Heart right ventricle (tissue), 16 donors: ENCODE results near the gene SESN2. TPM values are rescaled to one million over a fixed set of nuclear protein-coding genes. Genes with fewer than 3 reads are reported as not detected.

Experiments
- ATAC-seq, 8 donors: fragments of 200-7000 bp; cut with Tn5 transposase; one replicate each; pipeline ENCODE4 v1.9.1; 2020; ENCODE audit warnings: mild to moderate bottlenecking in 8 of 8, moderate library complexity in 8 of 8, moderate number of reproducible peaks in 1 of 8
- DNase-seq, 2 donors: peaks; one replicate each; pipeline ENCODE4 v3.0.0-alpha.2; 2020
- H3K27ac ChIP-seq, 10 donors: fragments of 200-600 bp; sonication (generic) in 2 of 10; one replicate each; pipeline versions ENCODE4 v1.5.0 to v1.8.0; 2020 to 2022; ENCODE audit warnings: mild to moderate bottlenecking in 3 of 10
- H3K27me3 ChIP-seq, 7 donors: fragments of 200-600 bp; one replicate each; pipeline ENCODE4 v1.8.0; 2021 to 2022; ENCODE audit warnings: mild to moderate bottlenecking in 2 of 7
- H3K36me3 ChIP-seq, 9 donors: fragments of 200-600 bp; sonication (generic) in 1 of 9; one replicate each; pipeline versions ENCODE4 v1.5.0 to v1.8.0; 2020 to 2022; ENCODE audit warnings: mild to moderate bottlenecking in 2 of 9
- H3K4me1 ChIP-seq, 9 donors: fragments of 200-600 bp; sonication (generic) in 1 of 9; one replicate each; pipeline versions ENCODE4 v1.5.0 to v1.8.0; 2020 to 2022; ENCODE audit warnings: mild to moderate bottlenecking in 4 of 9
- H3K4me3 ChIP-seq, 10 donors: fragments of 200-600 bp; sonication (generic) in 2 of 10; one replicate each; pipeline versions ENCODE4 v1.5.0 to v1.8.0; 2020 to 2022; ENCODE audit warnings: mild to moderate bottlenecking in 7 of 10, moderate library complexity in 2 of 10
- H3K9me3 ChIP-seq, 11 donors: fragments of 200-600 bp in 10 of 11; sonication (generic) in 2 of 11; one replicate each; pipeline versions ENCODE4 v1.5.0 to v1.8.0; 2013 to 2022; ENCODE audit warnings: mild to moderate bottlenecking in 2 of 11, control low read depth in 1 of 11, moderate library complexity in 1 of 11
- WGBS, 2 donors: extraction: QIAGEN DNeasy Blood & Tissue Kit; methylation state at CpG; one replicate each; pipeline ENCODE4 v1.1.7; 2013; ENCODE audit warnings: inconsistent platforms in 1 of 2; 5-methylcytosine and 5-hydroxymethylcytosine counted together
- intact Hi-C, 10 donors: fragments of 100-400 bp; cut with DNase I; formaldehyde crosslinking; loops; one replicate each; pipeline versions ENCODE4 v1.11.1 to v1.14.2; 2022
- polyA plus RNA-seq, 2 donors: library from polyadenylated mRNA; stranded (reverse); fragments of 200-250 nt; gene quantifications; one replicate each; pipeline ENCODE4 v1.2.3, GENCODE V29; 2013
- total RNA-seq, 10 donors: library from RNA; stranded (reverse); fragmentation: NEBNext Ultra II Directional in 3 of 10; extraction: Animal tissue kit (Norgen Biotek cat#: 25700) in 3 of 10; gene quantifications; one replicate each; pipeline versions ENCODE4 v1.2.1 to v1.2.4, GENCODE V29; 2021 to 2023
- TF ChIP-seq, protein P1 (sequence below), 9 donors: fragments of 200-600 bp; sonication (generic) in 2 of 9; IDR thresholded peaks; one replicate each; pipeline versions ENCODE4 v1.5.0 to v1.8.0; 2021 to 2022; ENCODE audit warnings: antibody characterized with exemption in 9 of 9, mild to moderate bottlenecking in 5 of 9, moderate library complexity in 1 of 9
- donor health status: Arrhythmogenic right ventricular cardiomyopathy.
- donor health status: ischemic (EF 13 %, LVEDD 7.1; RV severe dilation, severe dysfunction).
- donor health status: healthy with polysubstance abuse.
- donor health status: DM: no; HTN: yes; CAD: no.
- donor health status: DM: no; HTN: no; CAD: no.
- donor health status: ischemic (EF 25% LVEDD 6.9; RV normal size, moderate dysfunction).
- donor health status: ischemic (EF 25% LVEDD 5.7; RV mildly dilated, moderate dysfunction).
- donor health status: healthy.
- donor health status: DM: yes; HTN: yes; CAD: no.
- donor health status: Ischemic cardiomyopathy.
- donor health status: ischemic (EF 35%, LVEDD 5.7; RV mildly dilated, moderate dysfunction).
- donor health status: nonischemic (EF 11% LVEDD 7.7; RV severe dilation, severe dysfunction).
- donor health status: DM: yes; HTN: yes; CAD: no.
- donor health status: PGD.
- donor health status: ischemic (EF 29% LVEDD 5.4; RV normal size, mild dysfunction).
- donor health status: nonischemic (EF 23%, LVEDD 6.1; RV moderate dilation, normal function).

The SESN2 gene
- total and polyA plus RNA-seq, 12 donors = 1.9 to 7.9 (median 3.6) TPM

DNA sequence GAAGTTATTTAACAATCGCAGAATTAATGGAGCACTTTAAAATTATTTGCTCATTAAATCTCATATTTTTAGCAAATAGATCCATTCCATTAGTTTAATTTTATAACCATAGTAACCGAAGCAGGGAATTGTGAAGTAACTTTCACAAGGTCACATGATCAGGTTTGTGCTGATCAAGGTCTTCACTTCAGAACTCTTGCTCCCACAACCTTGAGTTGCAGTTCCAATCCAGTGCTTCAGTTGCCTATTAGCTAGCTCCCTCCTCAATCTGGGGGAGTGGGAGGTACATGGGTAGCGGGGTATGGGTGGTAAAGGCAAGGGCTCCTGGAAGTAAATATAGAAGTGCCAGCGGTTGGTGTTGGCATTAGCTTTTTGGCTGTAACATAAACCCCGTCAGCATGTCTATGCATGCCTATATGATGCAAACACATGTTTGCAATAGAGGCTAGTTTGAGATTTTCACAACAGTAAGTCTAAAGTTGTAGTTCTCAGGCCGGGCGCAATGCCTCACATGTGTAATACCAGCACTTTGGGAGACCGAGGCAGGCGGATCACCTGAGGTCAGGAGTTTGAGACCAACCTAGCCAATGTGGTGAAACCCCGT is 17.6 kb upstream of the SESN2 start:
- Histone ChIP-seq H3K9me3 (no peaks in the 10 kb centered on the region), H3K36me3 (peaks cover 0 to 21% (median 0%) of the 10 kb centered on the region in 9 donors), H3K4me1 (peaks cover 0 to 78% (median 28%) of the 10 kb centered on the region in 9 donors), H3K4me3 (no peak overlapping the region), H3K27ac (peak overlapping the region in 1 of 10 donors; percentile 28), H3K27me3 (no peaks in the 10 kb centered on the region)
- DNase-seq (no peak), ATAC-seq (no peak)
- WGBS, 2 donors = 92 to 93% methylated on average over 10 of the region's 10 CpGs
- intact Hi-C loops = loop anchor here in 2 of 10 donors (10.0 kb wide), 2 partner anchors 333 to 403 kb away; partner anchors contain the start of genes RNU11 (in 1 of the 2) and TAF12 (in 1 of the 2)
- TF ChIP-seq, protein P1, sequence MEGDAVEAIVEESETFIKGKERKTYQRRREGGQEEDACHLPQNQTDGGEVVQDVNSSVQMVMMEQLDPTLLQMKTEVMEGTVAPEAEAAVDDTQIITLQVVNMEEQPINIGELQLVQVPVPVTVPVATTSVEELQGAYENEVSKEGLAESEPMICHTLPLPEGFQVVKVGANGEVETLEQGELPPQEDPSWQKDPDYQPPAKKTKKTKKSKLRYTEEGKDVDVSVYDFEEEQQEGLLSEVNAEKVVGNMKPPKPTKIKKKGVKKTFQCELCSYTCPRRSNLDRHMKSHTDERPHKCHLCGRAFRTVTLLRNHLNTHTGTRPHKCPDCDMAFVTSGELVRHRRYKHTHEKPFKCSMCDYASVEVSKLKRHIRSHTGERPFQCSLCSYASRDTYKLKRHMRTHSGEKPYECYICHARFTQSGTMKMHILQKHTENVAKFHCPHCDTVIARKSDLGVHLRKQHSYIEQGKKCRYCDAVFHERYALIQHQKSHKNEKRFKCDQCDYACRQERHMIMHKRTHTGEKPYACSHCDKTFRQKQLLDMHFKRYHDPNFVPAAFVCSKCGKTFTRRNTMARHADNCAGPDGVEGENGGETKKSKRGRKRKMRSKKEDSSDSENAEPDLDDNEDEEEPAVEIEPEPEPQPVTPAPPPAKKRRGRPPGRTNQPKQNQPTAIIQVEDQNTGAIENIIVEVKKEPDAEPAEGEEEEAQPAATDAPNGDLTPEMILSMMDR (IDR thresholded peaks at IDR 0.05) = no peak

DNA sequence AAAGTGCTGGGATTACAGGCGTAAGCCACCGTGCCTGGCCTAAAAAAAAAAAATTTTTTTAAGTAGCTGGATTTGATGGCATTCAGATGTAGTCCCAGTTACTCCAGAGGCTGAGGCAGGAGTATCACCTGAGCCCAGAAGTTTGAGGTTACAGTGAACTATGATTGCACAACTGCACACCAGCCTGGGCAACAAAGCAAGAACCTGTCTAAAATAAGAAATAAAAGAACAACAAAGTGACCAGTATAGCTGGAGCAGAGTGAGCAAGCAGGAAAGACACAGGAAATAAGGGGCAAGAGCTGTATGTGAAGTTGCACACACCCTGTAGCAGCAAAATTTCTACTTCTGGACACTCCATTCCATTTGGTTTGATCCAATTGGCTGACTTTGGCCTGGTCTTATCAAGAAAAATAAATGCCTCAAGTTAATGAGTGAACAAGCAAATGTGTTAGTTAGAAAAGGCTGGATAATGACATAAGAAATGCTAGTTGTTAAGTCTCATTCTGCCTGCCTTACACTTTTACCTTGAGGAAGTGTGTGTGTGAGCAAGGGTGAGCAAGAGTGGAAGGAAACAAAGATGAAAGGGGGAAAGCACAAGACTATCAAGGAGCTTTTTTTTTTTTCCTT is 15.5 kb upstream of the SESN2 start:
- intact Hi-C loops = loop anchor here in 2 of 10 donors (10.0 kb wide), 2 partner anchors 331 to 401 kb away; partner anchors contain the start of genes RNU11 (in 1 of the 2) and TAF12 (in 1 of the 2)
- ATAC-seq = no peak

DNA sequence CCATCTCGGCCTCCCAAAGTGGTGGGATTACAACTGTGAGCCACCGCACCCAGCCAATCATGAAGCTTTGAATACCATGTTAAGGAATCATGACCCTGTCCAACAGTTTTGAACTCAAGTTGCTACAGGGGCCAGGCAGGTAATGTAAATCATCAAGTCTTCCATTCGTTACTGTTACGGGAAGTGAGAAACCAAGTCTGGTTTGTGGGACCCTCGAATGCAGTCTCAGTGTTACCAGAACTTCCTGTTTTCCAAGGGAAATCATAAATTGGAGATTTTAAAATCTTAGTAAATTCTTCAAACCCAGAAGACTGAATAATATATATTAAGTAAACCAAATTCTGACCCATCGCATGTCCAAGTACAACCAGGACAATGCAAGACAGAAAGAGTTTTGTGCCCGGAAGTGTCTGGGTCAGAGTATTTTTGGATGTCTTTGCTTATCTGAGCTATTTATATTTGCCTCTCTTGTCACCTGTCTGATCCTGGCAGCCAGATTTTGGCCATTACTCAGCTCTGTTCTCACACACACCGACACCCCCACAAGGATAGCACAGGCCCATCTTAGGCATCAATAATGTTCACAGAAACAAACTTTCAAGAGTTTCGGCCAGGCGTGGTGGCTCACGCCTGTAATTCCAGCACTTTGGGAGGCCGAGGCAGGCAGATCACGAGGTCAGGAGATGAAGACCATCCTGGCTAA is 14.6 kb upstream of the SESN2 start:
- no peaks in the 10 kb centered on the region for H3K27me3 ChIP-seq
- H3K4me3 ChIP-seq = peak overlapping the region in 1 of 10 donors; percentile 2

More for the DNA sequence above, 15.5 kb upstream of the SESN2 start:
- no peak for DNase-seq
- H3K36me3 ChIP-seq = peaks cover 0 to 10% (median 0%) of the 10 kb centered on the region in 9 donors
- WGBS, 2 donors = 74 to 81% methylated on average over 2 of the region's 2 CpGs
- no peaks in the 10 kb centered on the region for H3K9me3 ChIP-seq
- peak overlapping the region in 9 of 10 donors; percentile 13 to 92 (median 86) for H3K27ac ChIP-seq
- no peaks in the 10 kb centered on the region for H3K27me3 ChIP-seq
- H3K4me3 ChIP-seq = no peak overlapping the region
- TF ChIP-seq, protein P1 (IDR thresholded peaks at IDR 0.05) = no peak
- peaks cover 12 to 72% (median 19%) of the 10 kb centered on the region in 9 donors for H3K4me1 ChIP-seq

More for the DNA sequence above, 14.6 kb upstream of the SESN2 start:
- Histone ChIP-seq H3K27ac (peak overlapping the region; percentile 53 to 92 (median 82)), H3K9me3 (no peaks in the 10 kb centered on the region), H3K4me1 (peaks cover 15 to 75% (median 21%) of the 10 kb centered on the region in 9 donors), H3K36me3 (peaks cover 0 to 10% (median 0%) of the 10 kb centered on the region in 9 donors)
- WGBS, 2 donors = 63 to 74% methylated on average over 13 of the region's 13 CpGs
- intact Hi-C loops = loop anchor here in 4 of 10 donors (5.0 to 10.0 kb wide), 4 partner anchors 88 to 400 kb away; partner anchors contain the start of genes RCC1 (in 3 of the 4), RNU11 (in 1 of the 4) and TAF12 (in 1 of the 4)
- peak in 1 of 2 donors; percentile 49 for DNase-seq
- ATAC-seq = peak in 5 of 8 donors; percentile 10 to 53 (median 39)
- TF ChIP-seq, protein P1 (IDR thresholded peaks at IDR 0.05) = no peak
